Transverse colon (tissue), 4 donors: ENCODE data around the gene NMBR.

Source experiments
- EP300 ChIP-seq: sonication (generic); formaldehyde crosslinking; IDR thresholded peaks from one replicate; pipeline ENCODE4 v1.6.1; 2017; ENCODE audit warnings: antibody characterized with exemption, low read depth
- POLR2A ChIP-seq: fragments of 450-650 bp; IDR thresholded peaks from one replicate; pipeline ENCODE4 v1.6.1; 2016; ENCODE audit warnings: antibody characterized with exemption, mild to moderate bottlenecking, moderate library complexity
- POLR2AphosphoS5 ChIP-seq, 3 donors: sonication (generic); formaldehyde crosslinking; IDR thresholded peaks; one replicate each; pipeline ENCODE4 v1.6.1; 2016; ENCODE audit warnings: antibody characterized with exemption in 3 of 3
- TF ChIP-seq, protein P1 (sequence below), 5 experiments: fragments of 200-600 bp in 3 of 5; fragments of 450-650 bp in 2 of 5; sonication (generic) in 3 of 5; IDR thresholded peaks; 1 replicate in 2 of 5; 2 replicates in 3 of 5; pipeline ENCODE4 v1.5.1; 2016 to 2017; ENCODE audit warnings: antibody characterized with exemption in 5 of 5, inconsistent platforms in 3 of 5, mild to moderate bottlenecking in 2 of 5, moderate library complexity in 1 of 5

DNA sequence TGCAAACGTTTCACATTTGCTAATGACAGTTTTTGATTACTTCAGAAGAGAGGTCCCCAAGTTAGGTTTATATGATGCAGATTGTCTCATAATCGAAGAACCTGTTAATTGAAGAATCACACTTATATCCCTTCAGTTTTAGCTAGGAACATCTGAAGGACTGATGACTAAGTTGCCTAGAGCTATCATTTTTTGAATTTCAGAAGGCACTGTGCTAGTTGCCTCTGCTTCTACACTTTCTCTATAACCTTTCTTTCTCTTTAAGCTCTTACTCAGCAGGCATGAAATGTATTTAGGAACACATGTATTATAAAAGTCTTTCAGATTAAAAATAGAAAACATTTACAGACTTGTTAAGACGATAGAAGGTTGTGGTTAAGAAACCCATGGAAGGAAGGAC, 28.6 kb downstream of the NMBR start:
- TF ChIP-seq POLR2A (no peak), EP300 (no peak), POLR2AphosphoS5 (IDR thresholded peaks at IDR 0.05) (no peak)
- TF ChIP-seq, protein P1, sequence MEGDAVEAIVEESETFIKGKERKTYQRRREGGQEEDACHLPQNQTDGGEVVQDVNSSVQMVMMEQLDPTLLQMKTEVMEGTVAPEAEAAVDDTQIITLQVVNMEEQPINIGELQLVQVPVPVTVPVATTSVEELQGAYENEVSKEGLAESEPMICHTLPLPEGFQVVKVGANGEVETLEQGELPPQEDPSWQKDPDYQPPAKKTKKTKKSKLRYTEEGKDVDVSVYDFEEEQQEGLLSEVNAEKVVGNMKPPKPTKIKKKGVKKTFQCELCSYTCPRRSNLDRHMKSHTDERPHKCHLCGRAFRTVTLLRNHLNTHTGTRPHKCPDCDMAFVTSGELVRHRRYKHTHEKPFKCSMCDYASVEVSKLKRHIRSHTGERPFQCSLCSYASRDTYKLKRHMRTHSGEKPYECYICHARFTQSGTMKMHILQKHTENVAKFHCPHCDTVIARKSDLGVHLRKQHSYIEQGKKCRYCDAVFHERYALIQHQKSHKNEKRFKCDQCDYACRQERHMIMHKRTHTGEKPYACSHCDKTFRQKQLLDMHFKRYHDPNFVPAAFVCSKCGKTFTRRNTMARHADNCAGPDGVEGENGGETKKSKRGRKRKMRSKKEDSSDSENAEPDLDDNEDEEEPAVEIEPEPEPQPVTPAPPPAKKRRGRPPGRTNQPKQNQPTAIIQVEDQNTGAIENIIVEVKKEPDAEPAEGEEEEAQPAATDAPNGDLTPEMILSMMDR (IDR thresholded peaks at IDR 0.05): no peak
